NCI-H1417 (cell line): ENCODE results near the gene PCDHGA7.
"Not testable (repeated sequence)": the region's sequence is repeated elsewhere in the genome, so short reads cannot be mapped to it uniquely, and the experiment has no call there.

ENCODE experiments used
- DNase-seq, 3 experiments: peaks; one replicate each; lab custom pipeline; 2025; lab: John Stamatoyannopoulos, UW

PCDHGA7 gene

DNA sequence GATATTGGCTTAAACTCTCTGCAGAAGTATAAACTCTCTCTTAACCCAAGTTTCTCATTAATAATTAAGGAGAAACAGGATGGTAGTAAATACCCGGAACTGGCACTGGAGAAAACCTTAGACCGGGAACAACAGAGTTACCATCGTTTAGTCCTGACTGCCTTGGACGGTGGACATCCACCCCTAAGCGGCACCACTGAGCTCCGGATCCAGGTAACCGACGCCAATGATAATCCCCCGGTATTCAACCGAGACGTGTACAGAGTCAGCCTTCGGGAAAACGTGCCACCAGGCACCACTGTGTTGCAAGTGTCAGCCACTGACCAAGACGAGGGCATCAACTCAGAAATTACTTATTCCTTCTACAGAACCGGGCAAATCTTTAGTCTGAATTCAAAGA is 16.1 kb downstream of the PCDHGA7 start:
- no peak for DNase-seq

DNA sequence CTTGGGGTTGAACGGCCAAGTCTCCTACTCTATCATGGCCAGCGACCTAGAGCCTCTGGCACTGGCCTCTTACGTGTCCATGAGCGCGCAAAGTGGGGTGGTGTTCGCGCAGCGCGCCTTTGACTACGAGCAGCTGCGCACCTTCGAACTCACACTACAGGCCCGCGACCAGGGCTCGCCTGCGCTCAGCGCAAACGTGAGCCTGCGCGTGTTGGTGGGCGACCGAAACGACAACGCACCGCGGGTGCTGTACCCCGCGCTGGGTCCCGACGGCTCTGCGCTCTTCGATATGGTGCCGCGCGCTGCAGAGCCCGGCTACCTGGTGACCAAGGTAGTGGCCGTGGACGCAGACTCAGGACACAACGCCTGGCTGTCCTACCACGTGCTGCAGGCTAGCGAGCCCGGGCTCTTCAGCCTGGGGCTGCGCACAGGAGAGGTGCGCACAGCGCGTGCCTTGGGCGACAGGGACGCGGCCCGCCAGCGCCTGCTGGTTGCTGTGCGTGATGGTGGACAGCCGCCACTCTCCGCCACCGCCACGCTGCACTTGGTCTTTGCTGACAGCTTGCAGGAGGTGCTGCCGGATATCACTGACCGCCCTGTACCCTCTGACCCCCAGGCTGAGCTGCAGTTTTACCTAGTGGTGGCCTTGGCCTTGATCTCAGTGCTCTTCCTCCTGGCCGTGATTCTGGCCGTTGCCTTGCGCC is 17.2 kb downstream of the PCDHGA7 start:
- DNase-seq = no peak

DNA sequence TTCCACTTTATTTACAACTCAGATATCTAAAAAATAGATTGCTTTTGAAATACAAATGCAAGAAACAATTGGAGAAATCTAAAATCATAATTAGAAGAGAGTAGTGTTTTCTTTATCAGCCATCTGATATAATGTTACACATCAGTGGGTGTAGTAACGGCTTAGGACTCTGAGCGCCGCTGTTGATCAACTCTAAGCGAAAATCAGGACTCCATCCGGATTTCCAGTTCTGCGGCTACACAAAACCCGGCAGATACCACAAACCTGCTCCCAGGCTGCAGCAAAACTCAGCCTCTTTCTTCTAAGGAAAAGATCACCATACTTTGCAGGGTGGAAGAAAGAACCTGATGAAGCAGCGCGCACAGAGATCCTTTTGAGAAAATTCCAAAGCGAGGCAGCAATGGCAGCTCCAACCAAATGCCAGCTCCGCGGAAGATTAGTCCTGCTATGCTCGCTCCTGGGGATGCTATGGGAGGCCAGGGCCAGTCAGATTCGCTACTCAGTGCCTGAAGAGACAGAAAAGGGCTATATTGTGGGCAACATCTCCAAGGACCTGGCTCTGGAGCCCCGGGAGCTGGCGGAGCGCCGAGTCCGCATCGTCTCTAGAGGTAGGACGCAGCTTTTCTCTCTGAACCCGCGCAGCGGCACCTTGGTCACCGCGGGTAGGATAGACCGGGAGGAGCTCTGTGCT is 20.2 kb downstream of the PCDHGA7 start, which contains the start of gene PCDHGA9:
Gene PCDHGA9 (plus strand): TSS at position 226 of the 691 bp plus-strand sequence. CDS start 175 bp downstream, at position 401.
- peak in 1 of 3 experiments; percentile 1 for DNase-seq

DNA sequence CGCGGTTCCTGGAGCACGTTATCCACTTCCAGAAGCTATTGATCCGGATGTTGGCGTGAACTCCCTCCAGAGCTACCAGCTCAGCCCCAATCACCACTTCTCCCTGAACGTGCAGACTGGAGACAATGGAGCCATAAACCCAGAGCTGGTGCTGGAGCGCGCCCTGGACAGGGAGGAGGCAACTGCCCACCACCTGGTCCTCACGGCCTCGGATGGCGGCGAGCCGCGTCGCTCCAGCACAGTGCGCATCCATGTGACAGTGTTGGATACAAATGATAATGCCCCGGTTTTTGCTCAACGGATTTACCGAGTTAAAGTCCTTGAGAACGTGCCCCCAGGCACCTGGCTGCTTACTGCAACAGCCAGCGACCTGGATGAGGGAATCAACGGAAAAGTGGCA is 20.8 kb downstream of the PCDHGA7 start:
- no peak for DNase-seq

DNA sequence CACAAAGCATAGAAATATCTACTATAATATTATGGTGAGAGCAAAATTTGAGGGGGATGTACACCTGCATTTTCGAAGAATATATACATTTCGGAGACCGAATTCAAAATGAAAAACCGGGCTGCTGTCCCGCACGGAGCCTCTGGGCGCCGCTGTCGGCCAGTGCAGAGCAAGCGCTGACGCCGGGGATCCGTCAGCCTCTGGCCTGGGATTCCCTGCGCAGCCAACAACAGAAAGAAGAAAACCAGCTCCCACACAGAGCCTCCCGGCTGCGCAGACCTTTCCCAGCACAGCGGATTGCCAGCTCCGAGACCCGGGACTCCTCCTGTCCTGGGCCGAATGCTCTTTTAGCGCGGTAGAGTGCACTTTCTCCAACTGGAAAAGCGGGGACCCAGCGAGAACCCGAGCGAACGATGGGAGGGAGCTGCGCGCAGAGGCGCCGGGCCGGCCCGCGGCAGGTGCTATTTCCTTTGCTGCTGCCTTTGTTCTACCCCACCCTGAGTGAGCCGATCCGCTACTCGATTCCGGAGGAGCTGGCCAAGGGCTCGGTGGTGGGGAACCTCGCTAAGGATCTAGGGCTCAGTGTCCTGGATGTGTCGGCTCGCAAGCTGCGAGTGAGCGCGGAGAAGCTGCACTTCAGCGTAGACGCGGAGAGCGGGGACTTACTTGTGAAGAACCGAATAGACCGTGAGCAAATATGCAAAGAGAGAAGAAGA is 25.4 kb downstream of the PCDHGA7 start, which contains the start of gene PCDHGB6:
Gene PCDHGB6 (plus strand): TSS at position 232 of the 716 bp plus-strand sequence. CDS start 182 bp downstream, at position 414.
- DNase-seq = not testable (repeated sequence)

DNA sequence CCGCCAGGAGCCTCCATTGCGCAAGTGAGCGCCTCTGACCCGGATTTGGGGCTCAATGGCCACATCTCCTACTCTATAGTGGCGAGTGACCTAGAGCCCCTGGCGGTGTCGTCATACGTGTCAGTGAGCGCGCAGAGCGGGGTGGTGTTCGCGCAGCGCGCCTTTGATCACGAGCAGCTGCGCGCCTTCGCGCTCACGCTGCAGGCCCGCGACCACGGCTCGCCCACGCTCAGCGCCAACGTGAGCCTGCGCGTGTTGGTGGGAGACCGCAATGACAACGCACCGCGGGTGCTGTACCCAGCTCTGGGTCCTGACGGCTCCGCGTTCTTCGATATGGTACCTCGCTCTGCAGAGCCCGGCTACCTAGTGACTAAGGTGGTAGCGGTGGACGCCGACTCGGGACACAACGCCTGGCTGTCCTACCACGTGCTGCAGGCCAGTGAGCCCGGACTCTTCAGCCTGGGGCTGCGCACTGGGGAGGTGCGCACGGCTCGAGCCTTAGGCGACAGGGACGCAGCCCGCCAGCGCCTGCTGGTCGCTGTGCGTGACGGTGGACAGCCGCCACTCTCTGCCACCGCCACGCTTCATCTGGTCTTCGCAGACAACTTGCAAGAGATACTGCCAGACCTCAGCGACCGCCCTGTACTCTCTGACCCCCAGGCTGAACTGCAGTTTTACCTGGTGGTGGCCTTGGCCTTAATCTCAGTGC is 27.2 kb downstream of the PCDHGA7 start:
- no peak for DNase-seq

DNA sequence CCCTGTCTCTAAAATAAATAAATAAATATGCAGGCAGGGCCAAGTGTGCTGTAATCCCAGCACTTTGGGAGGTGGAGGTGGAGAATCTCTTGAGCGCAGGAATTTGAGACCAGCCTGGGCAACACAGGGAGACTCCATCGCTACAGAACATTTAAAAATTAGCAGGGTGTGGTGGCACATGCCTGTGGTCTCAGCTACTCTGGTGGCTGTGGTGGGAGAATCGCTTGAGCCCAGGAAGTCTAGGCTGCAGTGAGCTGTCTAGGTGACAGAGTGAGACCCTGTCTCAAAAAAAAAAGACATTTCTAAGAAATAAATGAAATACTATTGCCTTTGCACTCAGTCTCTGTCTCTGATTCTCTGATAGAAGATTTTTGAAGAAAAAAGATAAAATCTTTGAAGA is 29.0 kb downstream of the PCDHGA7 start:
- no peak for DNase-seq

DNA sequence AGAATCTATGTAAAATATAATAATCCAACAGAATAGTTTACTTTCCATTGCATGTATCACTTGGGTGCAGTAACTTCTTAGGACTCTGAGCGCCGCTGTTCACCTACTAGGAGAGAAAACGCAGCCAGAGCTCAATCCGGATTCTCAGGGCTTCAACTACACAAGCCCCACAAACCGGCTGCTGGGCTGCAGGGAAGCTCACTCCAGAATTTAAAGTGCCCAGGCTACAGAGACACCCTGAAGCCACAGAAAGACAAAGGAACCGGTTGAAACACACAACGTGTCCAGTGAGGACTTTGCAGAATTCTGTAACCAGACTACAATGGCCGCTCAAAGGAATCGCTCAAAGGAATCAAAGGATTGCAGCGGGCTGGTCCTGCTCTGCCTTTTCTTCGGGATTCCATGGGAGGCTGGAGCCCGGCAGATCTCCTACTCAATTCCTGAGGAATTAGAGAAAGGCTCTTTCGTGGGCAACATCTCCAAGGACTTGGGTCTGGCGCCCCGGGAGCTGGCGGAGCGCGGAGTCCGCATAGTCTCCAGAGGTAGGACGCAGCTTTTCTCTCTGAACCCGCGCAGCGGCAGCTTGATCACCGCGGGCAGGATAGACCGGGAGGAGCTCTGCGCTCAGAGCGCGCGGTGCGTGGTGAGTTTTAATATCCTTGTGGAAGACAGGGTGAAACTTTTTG is 30.5 kb downstream of the PCDHGA7 start, which contains the start of gene PCDHGA10:
Gene PCDHGA10 (plus strand): TSS at position 134 of the 686 bp plus-strand sequence. CDS start 189 bp downstream, at position 323.
- peak in 1 of 3 experiments; percentile 1 for DNase-seq

DNA sequence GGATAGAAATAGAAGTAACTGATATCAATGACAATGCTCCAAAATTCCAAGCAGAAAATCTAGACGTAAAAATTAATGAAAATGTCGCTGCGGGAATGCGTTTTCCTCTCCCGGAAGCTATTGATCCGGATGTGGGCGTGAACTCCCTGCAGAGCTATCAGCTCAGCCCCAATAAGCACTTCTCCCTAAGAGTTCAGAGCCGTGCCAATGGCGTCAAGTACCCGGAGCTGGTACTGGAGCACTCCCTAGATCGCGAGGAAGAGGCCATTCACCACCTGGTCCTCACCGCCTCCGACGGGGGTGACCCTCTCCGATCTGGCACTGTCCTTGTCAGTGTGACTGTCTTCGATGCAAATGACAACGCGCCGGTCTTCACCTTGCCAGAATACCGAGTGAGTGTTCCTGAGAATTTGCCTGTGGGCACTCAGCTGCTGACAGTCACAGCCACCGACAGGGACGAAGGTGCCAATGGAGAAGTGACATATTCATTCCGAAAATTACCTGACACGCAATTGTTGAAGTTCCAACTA is 31.1 kb downstream of the PCDHGA7 start:
- no peak for DNase-seq

DNA sequence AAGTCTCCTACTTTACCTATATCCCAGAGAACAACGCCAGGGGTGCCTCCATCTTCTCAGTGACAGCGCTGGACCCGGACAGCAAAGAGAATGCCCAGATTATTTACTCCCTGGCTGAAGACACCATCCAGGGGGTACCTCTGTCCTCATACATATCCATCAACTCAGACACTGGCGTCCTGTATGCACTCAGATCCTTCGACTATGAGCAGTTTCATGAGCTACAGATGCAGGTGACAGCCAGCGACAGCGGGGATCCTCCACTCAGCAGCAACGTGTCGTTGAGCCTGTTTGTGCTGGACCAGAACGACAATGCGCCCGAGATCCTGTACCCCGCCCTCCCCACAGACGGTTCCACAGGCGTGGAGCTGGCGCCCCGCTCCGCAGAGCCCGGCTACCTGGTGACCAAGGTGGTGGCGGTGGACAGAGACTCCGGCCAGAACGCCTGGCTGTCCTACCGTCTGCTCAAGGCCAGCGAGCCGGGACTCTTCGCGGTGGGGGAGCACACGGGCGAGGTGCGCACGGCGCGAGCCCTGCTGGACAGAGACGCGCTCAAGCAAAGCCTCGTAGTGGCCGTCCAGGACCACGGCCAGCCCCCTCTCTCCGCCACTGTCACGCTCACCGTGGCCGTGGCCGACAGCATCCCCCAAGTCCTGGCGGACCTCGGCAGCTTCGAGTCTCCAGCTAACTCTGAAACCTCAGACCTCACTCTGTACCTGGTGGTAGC is 32.2 kb downstream of the PCDHGA7 start:
- not testable (repeated sequence) for DNase-seq

DNA sequence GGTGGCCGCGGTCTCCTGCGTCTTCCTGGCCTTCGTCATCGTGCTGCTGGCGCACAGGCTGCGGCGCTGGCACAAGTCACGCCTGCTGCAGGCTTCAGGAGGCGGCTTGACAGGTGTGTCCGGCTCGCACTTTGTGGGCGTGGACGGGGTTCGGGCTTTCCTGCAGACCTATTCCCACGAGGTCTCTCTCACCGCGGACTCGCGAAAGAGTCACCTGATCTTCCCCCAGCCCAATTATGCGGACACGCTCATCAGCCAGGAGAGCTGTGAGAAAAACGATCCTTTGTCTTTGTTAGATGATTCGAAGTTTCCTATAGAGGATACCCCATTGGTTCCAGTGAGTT is 32.7 kb downstream of the PCDHGA7 start:
- DNase-seq = not testable (repeated sequence)

DNA sequence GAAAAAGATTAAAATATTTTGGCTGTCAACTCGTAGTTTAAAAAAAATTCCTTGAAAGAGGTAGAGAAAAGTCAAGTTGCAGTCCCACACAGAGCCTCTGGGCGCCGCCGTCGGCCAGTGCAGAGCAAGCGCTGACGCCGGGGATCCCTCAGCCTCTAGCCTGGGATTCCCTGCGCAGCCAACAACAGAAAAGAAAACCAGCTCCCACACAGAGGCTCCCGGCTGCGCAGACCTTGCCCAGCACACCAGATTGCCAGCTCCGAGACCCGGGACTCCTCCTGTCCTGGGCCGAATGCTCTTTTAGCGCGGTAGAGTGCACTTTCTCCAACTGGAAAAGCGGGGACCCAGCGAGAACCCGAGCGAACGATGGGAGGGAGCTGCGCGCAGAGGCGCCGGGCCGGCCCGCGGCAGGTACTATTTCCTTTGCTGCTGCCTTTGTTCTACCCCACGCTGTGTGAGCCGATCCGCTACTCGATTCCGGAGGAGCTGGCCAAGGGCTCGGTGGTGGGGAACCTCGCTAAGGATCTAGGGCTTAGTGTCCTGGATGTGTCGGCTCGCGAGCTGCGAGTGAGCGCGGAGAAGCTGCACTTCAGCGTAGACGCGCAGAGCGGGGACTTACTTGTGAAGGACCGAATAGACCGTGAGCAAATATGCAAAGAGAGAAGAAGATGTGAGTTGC is 35.1 kb downstream of the PCDHGA7 start, which contains the start of gene PCDHGB7:
Gene PCDHGB7 (plus strand): TSS at position 184 of the 679 bp plus-strand sequence. CDS start 183 bp downstream, at position 367.
- not testable (repeated sequence) for DNase-seq

DNA sequence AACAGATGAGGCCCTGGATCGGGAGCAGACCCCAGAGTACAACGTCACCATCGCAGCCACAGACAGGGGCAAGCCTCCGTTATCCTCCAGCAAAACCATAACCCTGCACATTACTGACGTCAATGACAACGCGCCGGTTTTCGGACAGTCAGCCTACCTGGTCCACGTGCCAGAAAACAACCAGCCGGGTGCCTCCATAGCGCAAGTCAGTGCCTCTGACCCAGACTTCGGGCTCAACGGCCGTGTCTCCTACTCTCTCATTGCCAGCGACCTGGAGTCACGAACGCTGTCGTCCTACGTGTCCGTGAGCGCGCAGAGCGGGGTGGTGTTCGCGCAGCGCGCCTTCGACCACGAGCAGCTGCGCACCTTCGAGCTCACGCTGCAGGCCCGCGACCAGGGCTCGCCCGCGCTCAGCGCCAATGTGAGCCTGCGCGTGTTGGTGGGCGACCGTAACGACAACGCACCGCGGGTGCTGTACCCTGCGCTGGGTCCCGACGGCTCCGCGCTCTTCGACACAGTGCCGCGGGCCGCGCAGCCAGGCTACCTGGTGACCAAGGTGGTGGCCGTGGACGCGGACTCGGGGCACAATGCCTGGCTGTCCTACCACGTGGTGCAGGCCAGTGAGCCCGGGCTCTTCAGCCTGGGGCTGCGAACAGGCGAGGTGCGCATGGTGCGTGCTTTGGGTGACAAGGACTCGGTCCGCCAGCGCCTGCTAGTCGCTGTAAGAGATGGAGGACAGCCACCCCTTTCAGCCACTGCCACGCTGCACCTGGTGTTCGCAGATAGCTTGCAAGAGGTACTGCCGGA is 36.7 kb downstream of the PCDHGA7 start:
- no peak for DNase-seq

DNA sequence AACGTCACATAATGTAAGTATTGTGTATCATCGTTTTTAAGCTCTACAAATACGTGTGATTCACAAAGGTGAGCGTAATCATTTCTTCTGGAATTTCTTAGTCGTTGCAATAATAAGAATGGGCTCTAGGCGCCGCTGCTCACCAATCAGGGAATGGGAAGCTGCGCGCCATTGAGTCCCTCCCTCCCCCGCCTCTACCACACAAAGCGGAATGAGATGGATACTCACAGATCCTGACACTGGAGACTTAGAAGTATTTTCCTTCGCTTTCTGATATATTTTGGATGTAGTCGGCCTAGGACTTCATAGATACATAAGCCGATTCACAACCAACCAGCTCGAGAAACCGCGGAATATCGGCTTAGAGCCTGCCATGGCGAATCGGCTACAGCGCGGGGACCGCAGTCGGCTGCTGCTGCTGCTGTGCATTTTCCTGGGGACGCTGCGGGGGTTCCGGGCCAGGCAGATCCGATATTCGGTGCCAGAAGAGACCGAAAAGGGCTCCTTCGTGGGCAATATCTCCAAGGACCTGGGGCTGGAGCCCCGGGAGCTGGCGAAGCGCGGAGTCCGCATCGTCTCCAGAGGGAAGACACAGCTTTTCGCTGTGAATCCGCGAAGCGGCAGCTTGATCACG is 38.4 kb downstream of the PCDHGA7 start, which contains the start of gene PCDHGA11:
Gene PCDHGA11 (plus strand): TSS at position 197 of the 634 bp plus-strand sequence. CDS start 177 bp downstream, at position 374.
- DNase-seq = no peak

DNA sequence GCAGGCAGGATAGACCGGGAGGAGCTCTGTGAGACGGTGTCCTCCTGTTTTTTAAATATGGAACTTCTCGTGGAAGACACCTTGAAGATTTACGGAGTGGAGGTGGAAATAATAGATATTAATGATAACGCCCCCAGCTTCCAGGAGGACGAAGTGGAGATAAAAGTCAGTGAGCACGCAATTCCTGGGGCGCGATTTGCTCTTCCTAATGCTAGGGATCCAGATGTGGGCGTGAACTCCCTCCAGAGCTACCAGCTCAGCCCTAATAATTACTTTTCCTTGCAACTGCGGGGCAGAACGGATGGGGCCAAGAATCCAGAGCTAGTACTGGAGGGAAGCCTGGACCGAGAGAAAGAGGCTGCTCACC is 38.9 kb downstream of the PCDHGA7 start:
- no peak for DNase-seq

DNA sequence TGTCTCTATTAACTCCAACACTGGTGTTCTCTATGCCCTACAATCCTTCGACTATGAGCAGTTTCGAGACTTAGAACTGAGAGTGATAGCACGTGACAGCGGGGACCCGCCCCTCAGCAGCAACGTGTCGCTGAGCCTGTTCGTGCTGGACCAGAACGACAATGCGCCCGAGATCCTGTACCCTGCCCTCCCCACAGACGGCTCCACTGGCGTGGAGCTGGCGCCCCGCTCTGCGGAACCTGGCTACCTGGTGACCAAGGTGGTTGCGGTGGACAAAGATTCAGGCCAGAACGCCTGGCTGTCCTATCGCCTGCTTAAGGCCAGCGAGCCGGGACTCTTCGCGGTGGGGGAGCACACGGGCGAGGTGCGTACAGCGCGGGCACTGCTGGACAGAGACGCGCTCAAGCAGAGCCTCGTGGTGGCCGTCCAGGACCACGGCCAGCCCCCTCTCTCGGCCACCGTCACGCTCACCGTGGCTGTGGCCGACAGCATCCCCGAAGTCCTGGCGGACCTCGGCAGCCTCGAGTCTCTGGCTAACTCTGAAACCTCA is 40.3 kb downstream of the PCDHGA7 start:
- no peak for DNase-seq

DNA sequence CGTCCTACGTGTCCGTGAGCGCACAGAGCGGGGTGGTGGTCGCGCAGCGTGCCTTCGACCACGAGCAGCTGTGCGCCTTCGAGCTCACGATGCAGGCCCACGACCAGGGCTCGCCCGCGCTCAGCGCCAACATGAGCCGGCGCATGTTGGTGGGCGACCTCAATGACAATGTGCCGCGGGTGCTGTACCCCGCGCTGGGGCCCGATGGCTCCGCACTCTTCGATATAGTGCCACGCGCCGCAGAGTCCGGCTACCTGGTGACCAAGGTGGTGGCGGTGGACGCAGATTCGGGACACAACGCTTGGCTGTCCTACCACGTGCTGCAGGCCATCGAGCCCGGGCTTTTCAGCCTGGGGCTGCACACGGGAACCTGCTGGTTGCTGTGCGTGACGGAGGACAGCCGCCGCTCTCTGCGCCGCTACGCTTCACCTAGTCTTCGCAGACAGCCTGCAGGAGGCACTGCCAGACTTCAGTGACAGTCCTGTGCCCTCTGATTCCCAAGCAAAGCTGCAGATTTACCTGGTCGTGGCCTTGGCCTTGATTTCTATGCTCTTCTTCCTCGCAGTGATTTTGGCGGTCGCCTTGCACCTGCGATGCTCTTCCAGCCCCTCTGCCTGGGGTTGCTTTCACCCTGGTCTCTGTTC is 45.4 kb downstream of the PCDHGA7 start:
- DNase-seq = no peak
